Adrenal gland (tissue), 12 donors: Measurements from ENCODE around the gene DDX51. TPM values are rescaled to one million over a fixed set of nuclear protein-coding genes. Genes with fewer than 3 reads are reported as not detected.
A peak's percentile ranks its signal among the peaks of the same experiment; 100 is the strongest.

Experiments
- DNase-seq, 7 donors: peaks; one replicate each; pipeline ENCODE4 v3.0.0-alpha.2; 2019 to 2020
- H3K27ac ChIP-seq, 5 donors: fragments of 200-600 bp; sonication (generic) in 4 of 5; 1 replicate in 3 of 5; 2 replicates in 2 of 5; pipeline versions ENCODE4 v1.5.1 to v1.8.0; 2016 to 2020; ENCODE audit warnings: mild to moderate bottlenecking in 1 of 5
- H3K27me3 ChIP-seq: fragments of 200-600 bp; 2 replicates; pipeline ENCODE4 v1.8.0; 2021
- H3K36me3 ChIP-seq, 2 donors: fragments of 200-600 bp; replicated peaks in 1 of 2; 1 replicate in 1 of 2; 2 replicates in 1 of 2; pipeline versions ENCODE4 v1.5.1 to v1.8.0; 2018 to 2022
- H3K4me1 ChIP-seq, 2 donors: fragments of 200-600 bp; replicated peaks in 1 of 2; 1 replicate in 1 of 2; 2 replicates in 1 of 2; pipeline versions ENCODE4 v1.5.1 to v1.8.0; 2018 to 2021
- H3K4me3 ChIP-seq, 4 donors: fragments of 200-600 bp; sonication (generic) in 3 of 4; one replicate each; pipeline ENCODE4 v1.5.1; 2016 to 2018
- H3K9me3 ChIP-seq, 3 donors: fragments of 200-600 bp; sonication (generic) in 1 of 3; replicated peaks in 1 of 3; 1 replicate in 2 of 3; 2 replicates in 1 of 3; pipeline versions ENCODE4 v1.5.1 to v1.8.0; 2016 to 2021
- POLR2A ChIP-seq, 2 donors: fragments of 450-650 bp; IDR thresholded peaks; one replicate each; pipeline ENCODE4 v1.6.1; 2017; ENCODE audit warnings: antibody characterized with exemption in 2 of 2, mild to moderate bottlenecking in 2 of 2, moderate library complexity in 1 of 2
- WGBS, 4 donors: extraction: QIAGEN DNeasy Blood & Tissue Kit in 2 of 4; methylation state at CpG; one replicate each; pipeline versions ENCODE4 v1.1.5 to v1.1.7; 2013 to 2017; 5-methylcytosine and 5-hydroxymethylcytosine counted together
- intact Hi-C, 2 donors: fragments of 100-400 bp; cut with DNase I; formaldehyde crosslinking; loops; one replicate each; pipeline versions ENCODE4 v1.14.1 to v1.15.0; 2022 to 2023
- polyA plus RNA-seq, 3 donors: library from polyadenylated mRNA; stranded (reverse); fragments of 200-250 nt in 2 of 3; fragments of 350-450 nt in 1 of 3; fragmentation: Illumina TruSeq in 1 of 3; extraction: RNeasy Lipid Tissue Mini Kit (QIAGEN cat#74804) in 1 of 3; gene quantifications; one replicate each; pipeline ENCODE4 v1.2.3, GENCODE V29; 2013 to 2014
- total RNA-seq, 9 donors: library from RNA; depleted of rRNA in 4 of 9; stranded (reverse); fragments of >200 nt in 4 of 9; fragments of 120-200 nt in 1 of 9; fragmentation: NEBNext Ultra II Directional in 1 of 9; extraction: Animal tissue kit (Norgen Biotek cat#: 25700) in 1 of 9; gene quantifications; one replicate each; pipeline versions ENCODE4 v1.1.0 to v1.2.4, GENCODE V29; 2013 to 2023
- TF ChIP-seq, protein P1 (sequence below), 6 experiments: fragments of 450-650 bp in 4 of 6; fragments of 200-600 bp in 2 of 6; sonication (generic) in 1 of 6; IDR thresholded peaks; 1 replicate in 5 of 6; 2 replicates in 1 of 6; pipeline versions ENCODE4 v1.5.1 to v1.8.0; 2016 to 2021; ENCODE audit warnings: antibody characterized with exemption in 6 of 6, mild to moderate bottlenecking in 2 of 6, moderate library complexity in 1 of 6
- donor health status: healthy with polysubstance abuse.
- donor health status: Bipolar disorder and iron deficiency.
- donor health status: DM: yes; HTN: yes; CAD: no.
- donor health status: DM: no; HTN: no; CAD: no.
- donor health status: DM: no; HTN: no; CAD: no.
- donor health status: DM: yes; HTN: yes; CAD: no.

Gene DDX51
- total and polyA plus RNA-seq, 12 donors, result 4.8 to 64.4 (median 14.3) TPM

DNA sequence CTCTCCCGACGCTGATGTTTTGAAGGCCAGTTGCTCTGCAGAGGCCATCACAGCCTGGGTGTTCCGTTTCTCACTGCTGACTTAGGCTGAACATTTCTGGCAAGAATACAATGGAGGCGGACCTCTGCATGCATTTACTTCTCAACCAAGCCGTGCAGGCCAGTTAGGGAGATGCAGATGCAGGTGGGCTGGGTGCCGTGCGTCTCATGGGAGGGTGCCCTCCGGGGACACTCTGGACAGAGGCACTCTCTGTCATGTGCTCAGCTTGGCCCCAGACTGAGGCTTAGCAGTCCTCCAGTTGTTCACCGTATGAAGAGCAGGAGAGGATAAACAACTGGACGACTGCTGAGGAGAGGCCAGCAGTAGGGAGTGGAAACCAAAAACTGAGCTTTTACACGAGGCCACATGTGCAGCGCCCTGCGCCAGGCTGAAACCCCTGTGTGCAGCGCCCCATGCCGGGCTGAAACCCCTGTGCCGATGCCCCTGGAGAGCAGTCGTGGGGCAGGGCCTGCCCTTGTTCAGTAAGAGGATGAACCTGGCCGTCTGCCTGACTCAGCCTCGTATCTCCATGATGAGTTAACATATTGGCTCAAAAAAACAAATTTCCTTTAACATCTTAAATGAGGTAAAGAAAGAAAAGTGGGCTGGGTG lies 32.3 kb downstream of the DDX51 start:
- no peaks in the 10 kb centered on the region for H3K9me3 ChIP-seq
- 89 to 91% (median 90%) methylated on average over 13 to 19 of the region's 19 CpGs for WGBS, 4 donors
- H3K27me3 ChIP-seq, result no peaks in the 10 kb centered on the region
- H3K4me1 ChIP-seq, result no peaks in the 10 kb centered on the region
- no peak overlapping the region for H3K27ac ChIP-seq
- DNase-seq, result peak in 1 of 7 donors; percentile 49
- H3K4me3 ChIP-seq, result no peak overlapping the region
- H3K36me3 ChIP-seq, result peaks cover 0 to 59% of the 10 kb centered on the region in 2 donors
- intact Hi-C loops, result no loop called here
- TF ChIP-seq, protein P1, sequence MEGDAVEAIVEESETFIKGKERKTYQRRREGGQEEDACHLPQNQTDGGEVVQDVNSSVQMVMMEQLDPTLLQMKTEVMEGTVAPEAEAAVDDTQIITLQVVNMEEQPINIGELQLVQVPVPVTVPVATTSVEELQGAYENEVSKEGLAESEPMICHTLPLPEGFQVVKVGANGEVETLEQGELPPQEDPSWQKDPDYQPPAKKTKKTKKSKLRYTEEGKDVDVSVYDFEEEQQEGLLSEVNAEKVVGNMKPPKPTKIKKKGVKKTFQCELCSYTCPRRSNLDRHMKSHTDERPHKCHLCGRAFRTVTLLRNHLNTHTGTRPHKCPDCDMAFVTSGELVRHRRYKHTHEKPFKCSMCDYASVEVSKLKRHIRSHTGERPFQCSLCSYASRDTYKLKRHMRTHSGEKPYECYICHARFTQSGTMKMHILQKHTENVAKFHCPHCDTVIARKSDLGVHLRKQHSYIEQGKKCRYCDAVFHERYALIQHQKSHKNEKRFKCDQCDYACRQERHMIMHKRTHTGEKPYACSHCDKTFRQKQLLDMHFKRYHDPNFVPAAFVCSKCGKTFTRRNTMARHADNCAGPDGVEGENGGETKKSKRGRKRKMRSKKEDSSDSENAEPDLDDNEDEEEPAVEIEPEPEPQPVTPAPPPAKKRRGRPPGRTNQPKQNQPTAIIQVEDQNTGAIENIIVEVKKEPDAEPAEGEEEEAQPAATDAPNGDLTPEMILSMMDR (IDR thresholded peaks at IDR 0.05), result no peak
- no peak for TF ChIP-seq POLR2A (IDR thresholded peaks at IDR 0.05)

- no peaks in the 10 kb centered on the region for H3K4me1 ChIP-seq
- H3K27ac ChIP-seq, result no peak overlapping the region
- H3K27me3 ChIP-seq, result no peaks in the 10 kb centered on the region
- TF ChIP-seq POLR2A (IDR thresholded peaks at IDR 0.05), result no peak
- intact Hi-C loops, result no loop called here
- peaks cover 0 to 48% of the 10 kb centered on the region in 2 donors for H3K36me3 ChIP-seq
- no peak for DNase-seq
- WGBS, 4 donors, result 59 to 100% (median 97%) methylated on average over 3 of the region's 3 CpGs
- H3K9me3 ChIP-seq, result no peaks in the 10 kb centered on the region
- no peak overlapping the region for H3K4me3 ChIP-seq
Observed at GRCh38 chr12:132110677-132111076, 33.4 kb downstream of the DDX51 start.

DNA sequence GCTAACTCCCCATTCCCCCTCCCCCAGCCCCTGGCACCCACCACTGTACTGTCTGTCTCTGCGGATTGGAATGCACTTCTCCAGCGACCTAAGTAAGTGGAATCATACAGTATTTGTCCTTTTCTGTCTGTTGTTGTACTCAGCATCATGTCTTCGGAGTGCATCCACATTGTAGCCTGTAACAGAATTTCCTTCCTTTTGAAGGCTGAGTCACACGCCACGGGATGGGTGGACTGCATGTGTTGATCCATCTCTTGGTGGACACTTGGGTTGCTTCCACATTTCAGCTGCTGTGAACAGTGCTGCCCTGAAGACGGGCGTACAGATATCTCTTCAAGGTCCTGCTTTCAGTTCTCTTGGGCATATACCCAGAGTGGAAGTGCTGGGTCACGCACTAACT lies 34.4 kb downstream of the DDX51 start:
- Histone ChIP-seq H3K27ac (no peak overlapping the region), H3K27me3 (no peaks in the 10 kb centered on the region), H3K4me1 (no peaks in the 10 kb centered on the region), H3K4me3 (no peak overlapping the region), H3K36me3 (peaks cover 0 to 39% of the 10 kb centered on the region in 2 donors), H3K9me3 (no peaks in the 10 kb centered on the region)
- no peak for TF ChIP-seq POLR2A (IDR thresholded peaks at IDR 0.05)
- TF ChIP-seq, protein P1 (IDR thresholded peaks at IDR 0.05), result no peak
- intact Hi-C loops, result no loop called here
- WGBS, 4 donors, result 81 to 94% (median 93%) methylated on average over 8 of the region's 8 CpGs
- DNase-seq, result peak in 1 of 7 donors; percentile 43

GRCh38 chr12:132108211-132108832 lies 35.8 kb downstream of the DDX51 start:
- TF ChIP-seq, protein P1 (IDR thresholded peaks at IDR 0.05), result no peak
- no peak for TF ChIP-seq POLR2A (IDR thresholded peaks at IDR 0.05)
- WGBS, 4 donors, result 82 to 91% (median 85%) methylated on average over 11 to 16 of the region's 16 CpGs
- Histone ChIP-seq H3K27ac (peak overlapping the region in 1 of 5 donors; percentile 7), H3K9me3 (no peaks in the 10 kb centered on the region), H3K4me3 (no peak overlapping the region), H3K27me3 (no peaks in the 10 kb centered on the region), H3K4me1 (no peaks in the 10 kb centered on the region), H3K36me3 (peaks cover 0 to 24% of the 10 kb centered on the region in 2 donors)
- intact Hi-C loops, result no loop called here
- DNase-seq, result peak in 1 of 7 donors; percentile 75
